ENCODE data around the gene HS3ST3A1. TPM values are rescaled to one million over a fixed set of nuclear protein-coding genes. Genes with fewer than 3 reads are reported as not detected.
A peak's percentile ranks its signal among the peaks of the same experiment; 100 is the strongest.

The HS3ST3A1 gene
- total and polyA plus RNA-seq, 2 of the 4 experiments (the other 2 are of a cell fraction): 8.8 to 9.0 TPM

DNA sequence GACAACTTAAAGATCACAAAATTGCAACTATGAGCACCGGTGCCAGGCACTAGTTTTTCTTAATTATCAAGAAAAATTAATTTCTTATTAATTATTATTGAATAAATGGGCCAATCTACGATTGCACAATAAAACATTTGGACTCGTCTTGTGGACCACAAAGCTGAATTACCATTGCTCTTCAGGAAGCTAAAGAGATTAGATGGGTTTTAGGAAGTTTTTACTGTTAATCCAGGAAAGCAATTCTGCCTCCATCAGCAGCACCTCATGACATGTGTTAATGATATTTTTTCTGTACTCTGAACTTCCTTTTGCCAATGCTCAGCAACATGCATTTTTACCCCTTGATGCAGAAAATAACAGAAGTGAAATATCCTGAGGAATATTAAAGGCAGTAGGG, 37.9 kb downstream of the HS3ST3A1 start:
- H2BK15ac ChIP-seq (ENCODE audit: low read depth, low read length): no peak overlapping the region
- TF ChIP-seq CEBPB (IDR thresholded peaks at IDR 0.05; ENCODE audit: low read depth, low read length) (peak; percentile 78), BHLHE40 (IDR thresholded peaks at IDR 0.05; ENCODE audit: low read depth, low read length) (no peak)
- H3K27ac ChIP-seq (ENCODE audit: insufficient read depth, low read length): no peak overlapping the region
- ATAC-seq (ENCODE audit: low read depth): no peak
- no peak overlapping the region for H3K4me3 ChIP-seq (ENCODE audit: insufficient read depth, low read depth, low read length)
- no peak overlapping the region for H4K5ac ChIP-seq (ENCODE audit: low read depth, low read length)
- ChIA-PET POLR2A (ENCODE audit: unreplicated experiment) (interaction anchor here (1.2 kb wide), 1 partner anchor 218 kb away, joined by 4 read pairs; no protein-coding TSS in a partner anchor), CTCF (no interaction called here)
- H3K79me1 ChIP-seq (ENCODE audit: low read depth in 1 of 2, low read length in 2 of 2): peaks cover 35 to 61% of the 10 kb centered on the region in 2 experiments
- DNase-seq: no peak
- peaks cover 15% of the 10 kb centered on the region; the same call in 1 of the 2 replicates for H3K9me1 ChIP-seq (ENCODE audit: insufficient read depth, low read length)
- no peak overlapping the region; the same call in 1 of the 2 replicates for H3K23ac ChIP-seq (ENCODE audit: low read depth, low read length)
- H2AK9ac ChIP-seq (replicated peaks; ENCODE audit: low read depth, low read length, poor library complexity): no peak overlapping the region
- intact Hi-C loops (cut with micrococcal nuclease) (no loop called here), in situ Hi-C loops (cut with MboI; ENCODE audit: low sequenced_read_pairs) (no loop called here), dilution Hi-C loops (cut with HindIII; ENCODE audit: low sequenced_read_pairs, unreplicated experiment) (no loop called here)
- no TSS peak for BruUV-seq (replicated peaks)
- H3K56ac ChIP-seq (ENCODE audit: extremely low read depth, insufficient read depth, low read length): no peak overlapping the region
- no peak overlapping the region for H3K9ac ChIP-seq (ENCODE audit: low read depth, low read length)
- H3K14ac ChIP-seq (replicated peaks; ENCODE audit: low read depth, low read length): no peak overlapping the region
- no peak overlapping the region for H3K4me2 ChIP-seq (ENCODE audit: low read depth, low read length)
- H3K36me3 ChIP-seq (ENCODE audit: control insufficient read depth, insufficient read depth, low read length): peaks cover 2% of the 10 kb centered on the region; the same call in 1 of the 2 replicates
- H4K20me1 ChIP-seq (ENCODE audit: insufficient read depth, low read length): no peaks in the 10 kb centered on the region
- peaks cover 22% of the 10 kb centered on the region for H3K4me1 ChIP-seq (ENCODE audit: control insufficient read depth, insufficient read depth, low read length)
- H4K91ac ChIP-seq (ENCODE audit: insufficient read depth, low read depth, low read length): 0 out of 2 replicates have a peak overlapping the region, but pooled peaks have one; percentile 90
- H4K8ac ChIP-seq (ENCODE audit: low read depth in 2 of 2, low read length in 2 of 2): peak overlapping the region; percentile 1 to 72; a peak in 2 of 4 replicates
- H3K4ac ChIP-seq (ENCODE audit: low read depth, low read length): no peak overlapping the region; the same call in 1 of the 2 replicates
- H3K9me3 ChIP-seq (ENCODE audit: control insufficient read depth, insufficient read depth, low read length): peaks cover 5% of the 10 kb centered on the region
- H3K27me3 ChIP-seq (ENCODE audit: control insufficient read depth, insufficient read depth, low read length): no peaks in the 10 kb centered on the region
- H2BK20ac ChIP-seq (ENCODE audit: low read depth, low read length): no peak overlapping the region
- peak overlapping the region; percentile 94 for H2BK5ac ChIP-seq (ENCODE audit: low read depth, low read length, poor library complexity, severe bottlenecking)
- no peak overlapping the region for H2AFZ ChIP-seq (replicated peaks; ENCODE audit: low read length, poor library complexity)
- H3K18ac ChIP-seq (ENCODE audit: low read depth, low read length): no peak overlapping the region; the same call in 1 of the 2 replicates
- H2BK120ac ChIP-seq (ENCODE audit: low read depth, low read length): peak overlapping the region; percentile 80; the same call in 1 of the 2 replicates
- WGBS, 2 experiments (ENCODE audit: extremely low coverage in 2 of 2, insufficient read length in 1 of 2): no CpG with 5 or more reads among the region's 3 CpGs
- H2AK5ac ChIP-seq (ENCODE audit: low read depth, low read length): no peak overlapping the region
